ENCODE data around the gene PAX7.

- TF ChIP-seq RARB (CRISPR knock-in tag; IDR thresholded peaks at IDR 0.05) (no peak), PATZ1 (CRISPR knock-in tag; IDR thresholded peaks at IDR 0.05; ENCODE audit: borderline replicate concordance) (no peak), CREB5 (CRISPR knock-in tag; IDR thresholded peaks at IDR 0.05; ENCODE audit: low read depth) (no peak), ARNTL (CRISPR knock-in tag; IDR thresholded peaks at IDR 0.05; ENCODE audit: borderline replicate concordance, low read depth) (no peak), CSDC2 (CRISPR knock-in tag; IDR thresholded peaks at IDR 0.05) (no peak), ZC3H10 (CRISPR knock-in tag; IDR thresholded peaks at IDR 0.05) (no peak), ZNF70 (CRISPR knock-in tag; IDR thresholded peaks at IDR 0.05) (no peak), ZFP30 (CRISPR knock-in tag; IDR thresholded peaks at IDR 0.05) (no peak), OSR1 (CRISPR knock-in tag; IDR thresholded peaks at IDR 0.05) (no peak)
These were observed 27.3 kb upstream of the PAX7 start for GRCh38 chr1:18603212-18603852.
